ENCODE measurements around the gene SLAMF9. TPM values are rescaled to one million over a fixed set of nuclear protein-coding genes. Genes with fewer than 3 reads are reported as not detected.

The SLAMF9 gene
- total RNA-seq, 1 donor from 2014 or later = 0.43 TPM

DNA sequence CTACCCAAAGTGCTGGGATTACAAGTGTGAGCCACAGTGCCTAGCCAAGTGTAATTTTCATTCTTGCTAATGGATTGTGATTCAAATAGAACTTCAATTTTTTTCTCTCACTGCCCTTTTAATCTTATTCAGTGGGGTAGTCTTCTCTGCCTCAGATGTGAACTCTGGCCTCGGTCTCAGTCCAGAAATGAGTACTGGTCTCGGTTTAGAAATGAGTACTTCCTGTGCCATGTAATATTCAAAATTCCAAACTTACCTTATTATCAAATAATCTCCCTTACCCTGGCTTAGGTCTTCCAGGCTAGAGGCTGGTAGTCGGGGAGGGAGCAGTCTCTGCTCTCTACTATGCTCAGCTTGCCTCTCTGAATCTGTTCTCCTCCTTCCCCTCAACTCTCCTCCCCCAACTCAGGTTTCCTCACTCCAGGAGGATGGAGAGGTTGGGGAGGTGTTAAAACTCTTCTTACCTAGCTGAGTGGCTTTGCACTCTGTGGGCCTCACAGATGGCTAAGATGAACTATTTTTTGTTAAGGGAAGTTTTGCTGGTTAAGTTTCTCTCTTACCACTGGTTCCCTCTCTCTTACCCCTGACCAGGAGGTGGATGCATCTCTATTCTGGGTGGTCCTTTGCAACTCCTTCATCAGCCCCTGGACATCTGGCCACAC, 4.8 kb upstream of the SLAMF9 start:
- H3K27ac Mint-ChIP-seq (ENCODE audit: unreplicated experiment) = no peak overlapping the region
- H3K27me3 Mint-ChIP-seq (ENCODE audit: low read depth, unreplicated experiment) = peaks cover 5% of the 10 kb centered on the region
- no peaks in the 10 kb centered on the region for H3K36me3 ChIP-seq (ENCODE audit: insufficient read depth, low read length)
- no peak overlapping the region for H3K9ac ChIP-seq (ENCODE audit: low read length)
- H3K9me3 Mint-ChIP-seq (ENCODE audit: unreplicated experiment) = no peaks in the 10 kb centered on the region
- no peak overlapping the region for H3K4me2 ChIP-seq (ENCODE audit: low read length)
- DNase-seq (ENCODE audit: low read depth) (no peak), FAIRE-seq (no peak)
- no peak overlapping the region for H3K27ac ChIP-seq (ENCODE audit: low read depth, low read length)
- H2AFZ ChIP-seq (ENCODE audit: low read depth, low read length) = no peak overlapping the region
- no peak overlapping the region for H3K4me3 ChIP-seq (ENCODE audit: insufficient read depth, low read depth, low read length)
- no peaks in the 10 kb centered on the region for H3K9me3 ChIP-seq (ENCODE audit: insufficient read depth, low read depth, low read length)
- TF ChIP-seq, protein P1, sequence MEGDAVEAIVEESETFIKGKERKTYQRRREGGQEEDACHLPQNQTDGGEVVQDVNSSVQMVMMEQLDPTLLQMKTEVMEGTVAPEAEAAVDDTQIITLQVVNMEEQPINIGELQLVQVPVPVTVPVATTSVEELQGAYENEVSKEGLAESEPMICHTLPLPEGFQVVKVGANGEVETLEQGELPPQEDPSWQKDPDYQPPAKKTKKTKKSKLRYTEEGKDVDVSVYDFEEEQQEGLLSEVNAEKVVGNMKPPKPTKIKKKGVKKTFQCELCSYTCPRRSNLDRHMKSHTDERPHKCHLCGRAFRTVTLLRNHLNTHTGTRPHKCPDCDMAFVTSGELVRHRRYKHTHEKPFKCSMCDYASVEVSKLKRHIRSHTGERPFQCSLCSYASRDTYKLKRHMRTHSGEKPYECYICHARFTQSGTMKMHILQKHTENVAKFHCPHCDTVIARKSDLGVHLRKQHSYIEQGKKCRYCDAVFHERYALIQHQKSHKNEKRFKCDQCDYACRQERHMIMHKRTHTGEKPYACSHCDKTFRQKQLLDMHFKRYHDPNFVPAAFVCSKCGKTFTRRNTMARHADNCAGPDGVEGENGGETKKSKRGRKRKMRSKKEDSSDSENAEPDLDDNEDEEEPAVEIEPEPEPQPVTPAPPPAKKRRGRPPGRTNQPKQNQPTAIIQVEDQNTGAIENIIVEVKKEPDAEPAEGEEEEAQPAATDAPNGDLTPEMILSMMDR (IDR thresholded peaks at IDR 0.05; ENCODE audit: insufficient read depth, low read depth, low read length) = no peak
- TF ChIP-seq EZH2 (IDR thresholded peaks at IDR 0.05; ENCODE audit: insufficient read depth, low read length) = no peak
- no peaks in the 10 kb centered on the region for H4K20me1 ChIP-seq (ENCODE audit: insufficient read depth, low read length)
- peaks cover 3% of the 10 kb centered on the region for H3K27me3 ChIP-seq (ENCODE audit: insufficient read depth, low read length)
- H3K4me1 Mint-ChIP-seq (ENCODE audit: low read depth, unreplicated experiment) = peaks cover 9% of the 10 kb centered on the region
- H3K4me1 ChIP-seq (ENCODE audit: insufficient read depth, low read length) = peaks cover 2% of the 10 kb centered on the region
- no peaks in the 10 kb centered on the region for H3K36me3 Mint-ChIP-seq (ENCODE audit: low read depth, unreplicated experiment)
- no peak overlapping the region for H3K4me3 Mint-ChIP-seq (ENCODE audit: unreplicated experiment)
- H3K79me2 ChIP-seq (ENCODE audit: insufficient read depth, low read length) = no peaks in the 10 kb centered on the region

DNA sequence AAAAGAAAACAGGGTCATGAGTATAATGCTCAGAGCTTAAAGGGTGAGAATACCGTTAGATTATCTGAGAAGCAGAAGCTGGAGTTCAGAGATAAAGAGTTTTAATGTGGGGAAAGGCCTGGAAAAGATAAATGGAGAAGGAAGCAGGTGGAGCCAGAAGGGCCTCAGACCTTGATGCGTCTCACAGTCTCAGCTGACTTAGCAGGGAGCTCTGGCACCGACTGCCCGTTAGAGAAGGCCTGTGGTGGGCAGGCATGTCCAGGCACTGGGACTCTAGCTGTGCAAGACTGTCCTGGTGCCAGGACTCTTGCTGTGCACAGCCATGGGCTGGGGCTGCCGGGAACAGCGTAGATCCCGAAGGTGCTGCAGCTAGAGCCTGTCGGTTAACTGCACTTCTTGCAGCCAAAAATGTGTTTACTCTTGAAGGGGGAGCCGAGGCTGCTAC, 3.8 kb upstream of the SLAMF9 start:
- H3K36me3 Mint-ChIP-seq (ENCODE audit: low read depth, unreplicated experiment) = no peaks in the 10 kb centered on the region
- no peak overlapping the region for H3K27ac Mint-ChIP-seq (ENCODE audit: unreplicated experiment)
- DNase-seq (ENCODE audit: low read depth) = no peak
- peaks cover 12% of the 10 kb centered on the region for H3K4me1 Mint-ChIP-seq (ENCODE audit: low read depth, unreplicated experiment)
- H3K4me3 ChIP-seq (ENCODE audit: insufficient read depth, low read depth, low read length) = no peak overlapping the region
- H3K27ac ChIP-seq (ENCODE audit: low read depth, low read length) = no peak overlapping the region
- no peak overlapping the region for H3K4me3 Mint-ChIP-seq (ENCODE audit: unreplicated experiment)
- H3K4me2 ChIP-seq (ENCODE audit: low read length) = no peak overlapping the region
- no peaks in the 10 kb centered on the region for H3K9me3 ChIP-seq (ENCODE audit: insufficient read depth, low read depth, low read length)
- no peaks in the 10 kb centered on the region for H3K36me3 ChIP-seq (ENCODE audit: insufficient read depth, low read length)
- H2AFZ ChIP-seq (ENCODE audit: low read depth, low read length) = no peak overlapping the region
- peaks cover 3% of the 10 kb centered on the region for H3K4me1 ChIP-seq (ENCODE audit: insufficient read depth, low read length)
- no peak overlapping the region for H3K9ac ChIP-seq (ENCODE audit: low read length)
- no peak for TF ChIP-seq EZH2 (IDR thresholded peaks at IDR 0.05; ENCODE audit: insufficient read depth, low read length)
- TF ChIP-seq, protein P1 (IDR thresholded peaks at IDR 0.05; ENCODE audit: insufficient read depth, low read depth, low read length) = no peak
- no peak for FAIRE-seq
- peaks cover 5% of the 10 kb centered on the region for H3K27me3 Mint-ChIP-seq (ENCODE audit: low read depth, unreplicated experiment)
- no peaks in the 10 kb centered on the region for H4K20me1 ChIP-seq (ENCODE audit: insufficient read depth, low read length)
- no peaks in the 10 kb centered on the region for H3K9me3 Mint-ChIP-seq (ENCODE audit: unreplicated experiment)
- no peaks in the 10 kb centered on the region for H3K79me2 ChIP-seq (ENCODE audit: insufficient read depth, low read length)
- H3K27me3 ChIP-seq (ENCODE audit: insufficient read depth, low read length) = peaks cover 5% of the 10 kb centered on the region

DNA sequence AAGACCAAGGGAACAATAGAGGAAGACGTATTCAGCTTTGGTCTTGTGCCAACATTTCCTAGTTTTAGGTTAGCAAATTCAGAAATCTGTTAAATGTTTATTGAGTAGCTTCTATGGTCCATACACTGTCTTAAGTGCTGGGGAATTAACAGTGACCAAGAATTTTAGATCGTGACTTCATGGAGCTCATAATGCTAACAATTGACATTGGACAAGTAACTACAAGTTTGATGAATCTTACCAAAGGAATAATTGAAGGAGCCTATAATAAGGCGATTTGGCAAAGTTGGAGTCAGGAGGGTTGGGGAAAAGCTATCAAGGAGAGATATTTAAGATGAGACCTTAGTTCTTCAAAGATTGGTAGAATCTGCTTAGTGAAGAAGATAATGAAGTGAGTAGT, 1.4 kb upstream of the SLAMF9 start:
- Mint-ChIP-seq H3K4me3 (ENCODE audit: unreplicated experiment) (no peak overlapping the region), H3K27ac (ENCODE audit: unreplicated experiment) (no peak overlapping the region), H3K4me1 (ENCODE audit: low read depth, unreplicated experiment) (peaks cover 14% of the 10 kb centered on the region), H3K36me3 (ENCODE audit: low read depth, unreplicated experiment) (no peaks in the 10 kb centered on the region), H3K27me3 (ENCODE audit: low read depth, unreplicated experiment) (peaks cover 11% of the 10 kb centered on the region), H3K9me3 (ENCODE audit: unreplicated experiment) (no peaks in the 10 kb centered on the region)
- Histone ChIP-seq H3K4me1 (ENCODE audit: insufficient read depth, low read length) (peaks cover 3% of the 10 kb centered on the region), H3K27ac (ENCODE audit: low read depth, low read length) (no peak overlapping the region), H3K9me3 (ENCODE audit: insufficient read depth, low read depth, low read length) (no peaks in the 10 kb centered on the region), H3K27me3 (ENCODE audit: insufficient read depth, low read length) (peaks cover 6% of the 10 kb centered on the region), H3K4me3 (ENCODE audit: insufficient read depth, low read depth, low read length) (no peak overlapping the region), H4K20me1 (ENCODE audit: insufficient read depth, low read length) (no peaks in the 10 kb centered on the region), H3K4me2 (ENCODE audit: low read length) (no peak overlapping the region), H3K36me3 (ENCODE audit: insufficient read depth, low read length) (no peaks in the 10 kb centered on the region), H3K9ac (ENCODE audit: low read length) (no peak overlapping the region), H3K79me2 (ENCODE audit: insufficient read depth, low read length) (no peaks in the 10 kb centered on the region), H2AFZ (ENCODE audit: low read depth, low read length) (no peak overlapping the region)
- TF ChIP-seq, protein P1 (IDR thresholded peaks at IDR 0.05; ENCODE audit: insufficient read depth, low read depth, low read length) = no peak
- TF ChIP-seq EZH2 (IDR thresholded peaks at IDR 0.05; ENCODE audit: insufficient read depth, low read length) = no peak
- no peak for FAIRE-seq
- no peak for DNase-seq (ENCODE audit: low read depth)

All from astrocyte (in vitro differentiated cells and primary cell).